GM21619 (cell line): Measurements from ENCODE around the gene CRELD2.

Experiments used
- ATAC-seq: cut with Tn5 transposase; IDR thresholded peaks from one replicate; pipeline ENCODE4 v1.9.1; 2021; ENCODE audit not compliant: unreplicated experiment

Gene CRELD2, protein sequence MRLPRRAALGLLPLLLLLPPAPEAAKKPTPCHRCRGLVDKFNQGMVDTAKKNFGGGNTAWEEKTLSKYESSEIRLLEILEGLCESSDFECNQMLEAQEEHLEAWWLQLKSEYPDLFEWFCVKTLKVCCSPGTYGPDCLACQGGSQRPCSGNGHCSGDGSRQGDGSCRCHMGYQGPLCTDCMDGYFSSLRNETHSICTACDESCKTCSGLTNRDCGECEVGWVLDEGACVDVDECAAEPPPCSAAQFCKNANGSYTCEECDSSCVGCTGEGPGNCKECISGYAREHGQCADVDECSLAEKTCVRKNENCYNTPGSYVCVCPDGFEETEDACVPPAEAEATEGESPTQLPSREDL

DNA sequence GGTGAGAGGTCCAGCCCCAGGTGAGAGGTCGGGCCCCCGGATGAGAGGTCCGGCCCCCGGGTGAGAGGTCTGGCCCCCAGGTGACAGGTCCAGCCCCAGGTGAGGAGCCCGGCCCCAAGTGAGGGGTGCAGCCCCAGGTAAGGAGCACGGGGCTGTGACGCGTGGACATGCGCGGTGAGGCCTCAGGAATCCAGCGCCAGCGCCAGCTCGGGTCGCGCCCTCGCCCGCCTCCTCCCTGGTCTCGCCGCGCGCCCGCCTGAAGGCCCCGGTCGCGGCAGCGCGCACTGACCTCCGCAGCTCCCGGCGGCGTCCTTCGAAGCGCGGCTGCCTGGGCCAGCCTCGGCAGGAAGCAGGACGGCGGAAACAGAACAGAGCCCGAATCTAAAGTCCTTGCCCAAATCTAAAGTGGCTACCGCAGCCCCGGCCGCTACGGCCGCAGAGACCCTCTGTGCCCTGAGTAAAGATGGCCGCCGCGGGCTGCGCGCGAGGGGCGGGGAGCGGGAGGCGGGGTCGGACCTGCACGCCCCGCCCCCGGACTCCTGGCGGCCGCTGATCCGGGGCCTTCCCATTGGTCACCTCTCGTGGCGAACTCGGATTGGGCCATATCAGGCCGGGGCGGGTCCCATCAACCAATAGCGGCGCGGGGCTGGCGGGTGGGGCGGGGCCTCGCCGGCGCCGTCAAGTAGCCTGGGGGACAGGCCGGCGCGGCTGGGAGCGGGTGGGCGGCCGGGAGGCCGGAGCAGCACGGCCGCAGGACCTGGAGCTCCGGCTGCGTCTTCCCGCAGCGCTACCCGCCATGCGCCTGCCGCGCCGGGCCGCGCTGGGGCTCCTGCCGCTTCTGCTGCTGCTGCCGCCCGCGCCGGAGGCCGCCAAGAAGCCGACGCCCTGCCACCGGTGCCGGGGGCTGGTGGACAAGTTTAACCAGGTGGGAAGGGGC, at the start of gene CRELD2, which contains the start of gene ALG12:
Gene CRELD2 (plus strand): TSS at position 661 of the 937 bp plus-strand sequence. CDS start 136 bp downstream, at position 797.
Gene ALG12 (minus strand): TSS at position 465 of the 937 bp plus-strand sequence. CDS start 4,673 bp downstream, outside the sequence.
- peak; percentile 85 for ATAC-seq

DNA sequence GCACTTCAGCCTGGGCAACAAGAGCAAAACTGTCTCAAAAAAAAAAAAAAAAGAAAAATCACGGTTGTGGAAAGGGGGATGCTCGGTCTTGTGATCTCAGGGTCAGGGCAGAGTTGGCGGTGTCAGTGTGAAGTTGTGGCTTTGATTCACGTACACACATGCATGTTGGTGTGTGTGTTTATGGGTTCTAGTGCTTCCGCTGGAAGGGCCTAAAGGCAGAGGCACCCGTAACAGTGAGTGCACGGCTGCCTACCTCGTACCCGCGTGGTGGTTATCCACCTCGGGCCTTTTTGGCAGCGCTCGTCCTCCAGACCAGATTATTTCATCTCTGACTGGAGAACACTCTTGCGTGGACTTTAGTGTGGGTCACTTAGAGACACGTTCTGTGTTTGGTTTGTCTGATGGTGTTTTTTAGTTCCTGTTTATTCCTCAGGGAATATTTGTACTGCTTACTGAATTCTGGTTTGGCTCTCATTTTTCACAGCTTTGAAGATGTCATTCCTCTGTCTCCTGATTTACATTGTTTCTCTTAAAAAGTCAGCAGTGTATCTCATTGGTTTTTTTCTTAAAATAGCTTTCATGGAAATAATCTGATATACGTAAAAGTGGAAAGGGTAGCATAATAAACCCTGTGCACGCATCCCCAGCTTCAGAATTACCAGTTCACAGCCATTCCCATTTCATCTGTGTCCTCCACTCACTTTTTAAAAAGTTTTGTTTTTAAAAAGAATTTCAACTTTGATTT, 49.2 kb upstream of the CRELD2 start:
- no peak for ATAC-seq

DNA sequence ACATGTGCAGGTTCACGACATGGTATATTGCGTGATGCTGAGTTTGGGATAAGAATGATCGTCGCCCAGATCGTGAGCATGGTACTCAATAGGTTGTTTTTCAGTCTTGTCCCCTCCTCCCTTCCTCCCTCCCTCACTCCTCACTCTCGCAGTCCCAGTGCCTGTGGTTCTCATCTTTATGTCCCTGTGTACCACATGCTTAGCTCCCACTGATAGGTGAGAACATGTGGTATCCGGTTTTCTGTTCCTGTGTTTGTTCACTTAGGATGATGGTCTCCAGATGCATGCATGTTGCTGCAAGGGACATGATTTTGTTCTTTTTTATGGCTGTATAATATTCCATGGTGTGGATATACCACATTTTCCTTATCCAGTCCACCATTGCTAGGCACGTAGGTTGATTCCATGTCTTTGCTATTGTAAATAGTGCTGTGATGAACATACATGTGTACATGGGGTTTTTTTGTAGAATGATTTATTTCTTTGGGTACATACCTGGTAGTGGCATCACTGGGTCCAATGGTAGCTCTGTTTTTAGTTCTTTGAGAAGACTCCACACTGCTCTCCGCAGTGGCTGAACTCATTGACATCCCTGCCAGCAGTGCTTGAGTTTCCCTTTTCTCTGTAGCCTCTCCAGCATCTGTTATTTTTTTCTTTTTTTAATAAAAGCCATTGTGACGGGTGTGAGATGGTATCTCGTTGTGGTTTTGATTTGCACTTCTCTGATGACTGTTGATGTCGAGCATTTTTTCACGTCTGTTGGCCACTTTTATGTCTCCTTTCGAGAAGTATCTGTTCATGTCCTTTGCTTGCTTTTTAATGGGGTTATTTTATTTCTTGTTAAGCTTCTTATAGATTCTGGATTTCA, 48.4 kb upstream of the CRELD2 start:
- ATAC-seq = no peak

DNA sequence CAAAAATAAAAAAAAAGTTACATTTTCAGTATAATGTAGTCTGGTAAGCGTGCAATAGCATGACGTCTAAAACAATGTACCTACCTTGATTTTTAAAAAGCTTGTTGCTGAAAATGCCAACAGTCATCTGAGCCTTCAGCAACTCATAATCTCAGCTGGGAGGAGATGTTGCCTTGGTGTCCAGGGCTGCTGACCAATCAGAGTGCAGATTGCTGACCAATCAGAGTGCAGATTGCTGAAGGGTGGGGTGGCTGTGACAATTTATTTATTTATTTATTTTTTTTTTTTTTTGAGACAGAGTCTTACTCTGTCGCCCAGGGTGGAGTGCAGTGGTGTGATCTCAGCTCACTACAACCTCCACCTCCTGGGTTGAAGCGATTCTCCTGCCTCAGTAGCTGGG, 47.0 kb upstream of the CRELD2 start:
- no peak for ATAC-seq

DNA sequence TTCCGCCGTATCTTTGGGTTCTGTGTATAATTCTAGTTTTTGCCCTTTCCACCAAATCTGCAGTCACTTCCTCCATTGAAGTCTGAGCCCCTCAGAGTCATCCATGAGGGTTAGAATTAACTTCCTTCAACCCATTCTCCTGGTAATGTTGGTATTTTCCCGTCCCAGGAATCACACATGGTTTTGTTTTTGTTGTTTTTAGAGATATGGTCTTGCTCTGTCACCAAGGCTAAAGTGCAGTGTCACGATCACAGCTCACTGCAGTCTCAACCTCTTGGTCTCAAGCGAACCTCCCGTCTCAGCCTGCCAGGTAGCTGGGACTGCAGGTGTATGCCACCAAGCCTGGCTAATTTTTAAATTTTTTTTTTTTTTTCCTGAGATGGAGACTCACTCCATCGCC, 46.1 kb upstream of the CRELD2 start:
- no peak for ATAC-seq

DNA sequence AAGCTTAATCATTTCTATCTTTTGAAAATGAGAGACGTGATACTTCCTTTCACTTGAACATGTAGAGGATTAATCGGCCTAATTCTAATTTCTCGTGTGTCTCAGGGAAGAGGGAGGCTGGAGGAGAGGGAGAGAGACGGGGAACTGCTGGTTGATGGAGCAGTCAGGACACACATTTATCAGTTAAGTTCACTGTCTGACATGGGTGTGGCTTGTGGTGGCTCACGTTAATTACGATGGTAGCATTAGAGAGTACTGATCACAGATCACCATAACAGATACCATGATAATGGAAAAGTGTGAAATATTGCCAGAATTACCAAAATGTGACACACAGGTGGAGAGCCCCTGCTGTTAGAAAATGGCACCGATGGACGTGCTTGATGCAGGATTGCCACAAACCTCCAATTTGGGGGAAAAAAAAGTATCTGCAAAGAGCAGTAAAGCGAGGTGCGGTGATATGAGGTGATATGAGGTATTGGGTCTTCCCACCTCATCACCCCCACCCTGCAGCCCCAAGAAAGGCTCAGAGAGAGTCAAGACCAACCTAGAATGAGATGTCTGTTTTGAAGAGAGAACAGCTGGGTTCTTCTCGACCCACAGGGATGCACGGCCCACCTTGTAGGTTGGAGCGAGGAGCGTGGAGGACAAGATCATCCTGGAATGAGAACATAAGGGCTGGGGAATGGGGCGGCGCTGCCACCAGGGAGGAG, 45.0 kb upstream of the CRELD2 start:
- ATAC-seq = no peak

DNA sequence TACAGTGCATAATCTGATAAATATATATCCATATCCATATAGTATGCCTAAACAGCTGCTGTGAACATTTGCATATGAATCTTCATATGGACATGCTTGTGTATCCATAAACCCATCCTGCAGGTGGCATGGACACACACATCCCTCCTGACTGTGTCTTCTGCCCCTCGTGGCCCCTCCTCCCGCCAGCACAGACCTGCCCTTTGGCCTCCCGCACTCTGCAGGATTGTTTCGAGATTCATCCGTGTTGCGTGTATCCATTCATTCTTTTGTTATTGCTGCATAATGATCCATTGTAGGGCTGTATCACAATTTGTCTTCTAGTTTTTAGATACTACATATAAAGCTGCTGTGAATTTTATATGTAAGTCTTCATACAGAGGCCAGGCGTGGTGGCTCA, 40.8 kb upstream of the CRELD2 start:
- ATAC-seq = no peak

DNA sequence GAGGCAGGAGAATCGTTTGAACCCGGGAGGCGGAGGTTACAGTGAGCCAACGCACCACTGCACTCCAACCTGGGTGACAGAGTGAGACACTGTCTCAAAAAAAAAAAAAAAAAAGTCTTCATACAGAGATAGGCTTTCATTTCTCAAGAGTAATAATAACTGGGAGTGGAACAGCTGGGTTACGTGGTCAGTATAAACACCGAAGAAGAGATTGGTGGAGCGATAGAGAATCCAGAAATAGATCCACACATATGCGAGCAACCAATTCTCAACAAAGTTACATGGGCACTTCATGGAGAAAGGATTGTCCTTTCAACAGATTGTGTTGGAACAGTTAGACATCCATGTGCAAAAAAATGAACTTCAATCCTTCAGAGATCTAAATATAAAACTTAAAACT, 40.2 kb upstream of the CRELD2 start:
- ATAC-seq = no peak

DNA sequence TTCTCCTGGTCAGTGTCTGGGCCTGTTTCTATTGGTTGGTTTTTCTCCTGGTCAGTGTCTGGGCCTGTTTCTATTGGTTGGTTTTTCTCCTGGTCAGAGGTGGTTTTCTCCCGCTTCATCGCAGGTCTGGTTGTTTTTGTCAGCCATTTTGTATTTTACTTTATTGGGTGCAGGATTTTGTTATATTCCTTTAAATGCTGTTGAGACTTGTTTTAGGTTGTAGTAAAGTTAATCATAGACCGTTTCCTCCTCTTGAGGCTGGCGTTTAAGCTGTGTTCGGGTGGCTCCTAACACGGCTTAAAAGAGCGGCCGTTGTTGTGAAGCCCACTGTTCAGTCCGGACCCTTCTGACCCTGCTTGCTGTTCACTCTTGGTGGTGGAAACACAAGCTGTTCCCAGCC, 38.6 kb upstream of the CRELD2 start:
- ATAC-seq = no peak

DNA sequence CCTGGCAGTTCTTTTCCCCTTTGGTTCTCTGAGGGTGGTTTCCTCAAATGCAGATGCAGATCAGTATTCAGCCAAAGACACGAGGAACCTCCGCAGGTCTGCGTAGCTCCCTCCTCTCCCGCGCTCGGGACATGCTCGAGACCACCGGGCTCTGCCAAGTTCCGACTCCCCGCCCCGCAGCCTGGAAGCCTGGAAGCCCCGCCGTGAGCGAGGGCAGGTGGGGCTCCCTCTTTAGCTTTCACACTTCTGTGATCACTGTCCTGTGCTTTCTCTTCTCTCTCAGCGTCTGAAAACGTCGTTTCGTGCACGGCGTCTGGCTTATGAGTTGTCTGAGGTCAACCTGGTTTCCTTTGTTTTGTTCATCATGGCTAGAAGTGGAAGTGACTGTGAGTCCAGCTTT, 38.2 kb upstream of the CRELD2 start:
- ATAC-seq = no peak

DNA sequence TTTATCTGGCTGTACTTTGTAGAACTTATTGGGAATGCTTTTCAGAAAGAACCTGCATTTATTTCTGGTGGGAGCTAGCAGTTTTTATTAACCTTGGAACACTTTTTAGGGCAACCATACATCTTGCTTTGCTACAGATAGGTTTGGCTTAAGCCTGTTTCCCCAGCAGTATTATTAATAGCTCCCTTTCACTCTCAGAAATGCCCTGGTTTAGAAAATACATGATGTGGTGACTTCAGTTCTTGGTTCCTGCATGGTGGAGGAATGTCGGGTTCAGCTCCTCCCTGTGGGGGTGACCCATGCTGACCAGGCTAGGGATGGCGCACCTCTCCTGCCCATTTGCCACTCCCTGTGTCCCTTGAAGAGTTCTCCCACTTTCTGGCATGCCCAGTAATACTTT, 36.6 kb upstream of the CRELD2 start:
- ATAC-seq = no peak

DNA sequence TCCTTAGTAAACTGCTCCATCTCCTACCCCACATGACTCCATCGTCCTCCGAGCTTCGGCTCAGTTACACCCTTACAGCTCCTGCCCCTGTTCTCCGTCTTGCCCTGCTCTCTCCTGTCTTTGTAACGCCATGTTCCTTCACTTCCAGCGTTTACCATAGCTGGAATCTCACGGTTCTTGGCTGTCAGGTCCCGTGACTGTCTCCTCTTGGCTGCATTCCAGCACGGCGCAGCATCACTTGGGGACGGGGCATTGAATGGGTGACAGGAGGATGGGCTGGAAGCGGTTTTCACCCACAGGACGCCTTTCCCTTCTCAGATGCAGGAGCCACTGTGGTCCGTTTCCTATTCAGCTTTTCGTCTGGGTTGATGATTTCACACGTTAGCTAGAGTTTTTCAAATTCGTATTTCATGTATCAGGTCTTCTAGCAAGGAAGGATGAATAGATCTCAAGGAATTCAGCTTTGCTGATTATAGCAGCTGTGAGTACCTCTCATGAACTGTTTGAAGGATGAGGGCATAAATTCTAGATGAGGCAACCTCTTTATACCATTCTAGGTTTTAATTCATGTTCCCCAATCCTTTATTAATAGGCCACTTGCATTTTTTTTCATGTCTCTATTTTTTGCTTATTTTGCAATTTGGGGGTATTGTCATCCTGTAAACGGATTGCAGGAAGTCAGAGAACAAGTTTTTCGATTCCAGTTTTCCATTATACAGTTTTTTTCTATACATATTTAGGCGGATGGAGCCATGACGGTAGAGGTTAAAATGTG, 35.7 kb upstream of the CRELD2 start:
- ATAC-seq = no peak

DNA sequence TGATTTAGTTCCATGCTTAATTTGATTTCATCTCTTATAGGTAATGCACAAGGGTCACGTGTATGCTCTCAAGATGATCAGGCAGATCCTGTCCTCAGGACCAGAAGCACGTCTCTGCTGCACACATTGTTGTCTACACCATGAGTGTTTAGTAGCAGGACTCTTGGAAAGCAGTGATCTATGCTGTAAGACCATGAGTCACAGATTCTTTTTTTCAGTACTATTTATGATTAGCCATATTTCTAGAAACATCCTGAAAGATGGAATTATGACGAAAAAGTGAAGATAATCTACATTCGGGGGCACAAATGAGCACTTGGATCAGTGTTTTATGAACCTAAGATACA, 35.2 kb upstream of the CRELD2 start:
- ATAC-seq = no peak

DNA sequence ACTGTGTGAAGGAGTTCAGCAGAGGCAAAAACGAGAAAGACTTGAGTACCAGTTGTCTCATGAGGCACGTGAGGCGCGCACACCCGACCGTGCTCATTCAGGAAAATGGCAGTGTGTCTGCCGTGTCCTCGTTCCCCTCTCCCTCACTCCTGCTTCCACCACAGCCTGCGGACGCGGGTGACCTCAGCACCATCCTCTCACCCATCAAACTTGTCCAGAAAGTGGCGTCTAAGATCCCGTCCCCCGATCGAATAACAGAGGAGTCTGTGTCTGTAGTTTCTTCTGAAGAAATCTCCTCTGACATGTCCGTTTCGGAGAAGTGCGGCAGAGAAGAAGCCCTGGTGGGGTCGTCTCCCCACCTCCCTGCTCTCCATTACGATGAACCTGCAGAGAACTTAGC, 34.4 kb upstream of the CRELD2 start:
- ATAC-seq = no peak

DNA sequence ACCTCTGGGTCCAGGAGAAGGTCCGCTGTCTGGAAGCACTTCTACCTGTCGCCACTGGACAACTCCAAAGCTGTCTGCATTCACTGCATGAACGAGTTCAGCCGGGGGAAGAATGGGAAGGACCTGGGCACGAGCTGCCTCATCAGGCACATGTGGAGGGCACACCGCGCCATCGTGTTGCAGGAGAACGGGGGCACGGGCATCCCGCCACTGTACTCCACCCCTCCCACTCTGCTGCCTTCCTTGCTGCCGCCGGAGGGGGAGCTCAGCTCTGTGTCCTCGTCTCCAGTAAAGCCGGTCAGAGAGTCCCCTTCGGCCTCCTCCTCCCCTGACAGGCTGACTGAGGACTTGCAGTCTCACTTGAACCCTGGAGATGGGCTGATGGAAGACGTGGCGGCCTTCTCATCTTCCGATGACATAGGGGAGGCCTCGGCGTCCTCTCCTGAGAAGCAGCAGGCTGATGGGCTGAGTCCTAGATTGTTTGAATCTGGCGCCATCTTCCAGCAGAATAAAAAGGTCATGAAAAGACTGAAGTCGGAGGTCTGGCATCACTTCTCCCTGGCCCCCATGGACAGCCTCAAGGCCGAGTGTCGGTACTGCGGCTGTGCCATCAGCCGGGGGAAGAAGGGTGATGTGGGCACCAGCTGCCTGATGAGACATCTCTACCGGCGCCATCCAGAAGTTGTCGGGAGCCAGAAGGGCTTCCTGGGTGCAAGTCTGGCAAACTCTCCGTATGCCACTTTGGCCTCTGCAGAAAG, 33.8 kb upstream of the CRELD2 start:
- ATAC-seq = no peak

DNA sequence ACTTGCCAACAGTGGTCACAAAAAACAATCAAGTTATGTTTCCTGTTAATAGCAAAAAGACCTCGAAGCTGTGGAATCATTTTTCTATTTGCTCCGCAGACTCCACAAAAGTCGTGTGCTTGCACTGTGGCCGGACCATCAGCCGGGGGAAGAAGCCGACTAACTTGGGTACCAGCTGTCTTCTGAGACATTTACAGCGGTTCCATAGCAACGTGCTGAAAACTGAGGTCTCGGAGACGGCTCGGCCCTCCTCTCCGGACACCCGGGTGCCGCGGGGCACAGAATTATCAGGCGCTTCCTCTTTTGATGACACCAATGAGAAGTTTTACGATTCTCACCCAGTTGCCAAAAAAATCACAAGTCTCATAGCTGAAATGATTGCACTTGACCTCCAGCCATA, 33.2 kb upstream of the CRELD2 start:
- ATAC-seq = no peak

DNA sequence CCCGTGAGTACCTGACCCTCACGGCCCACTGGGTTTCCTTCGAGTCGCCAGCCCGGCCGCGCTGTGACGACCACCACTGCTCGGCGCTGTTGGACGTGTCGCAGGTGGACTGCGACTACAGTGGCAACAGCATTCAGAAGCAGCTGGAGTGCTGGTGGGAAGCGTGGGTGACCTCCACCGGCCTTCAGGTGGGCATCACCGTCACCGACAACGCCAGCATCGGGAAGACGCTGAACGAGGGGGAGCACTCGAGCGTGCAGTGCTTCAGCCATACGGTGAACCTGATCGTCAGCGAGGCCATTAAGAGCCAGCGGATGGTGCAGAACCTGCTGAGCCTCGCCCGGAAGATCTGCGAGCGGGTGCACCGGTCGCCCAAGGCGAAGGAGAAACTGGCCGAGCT, 32.6 kb upstream of the CRELD2 start:
- ATAC-seq = no peak

DNA sequence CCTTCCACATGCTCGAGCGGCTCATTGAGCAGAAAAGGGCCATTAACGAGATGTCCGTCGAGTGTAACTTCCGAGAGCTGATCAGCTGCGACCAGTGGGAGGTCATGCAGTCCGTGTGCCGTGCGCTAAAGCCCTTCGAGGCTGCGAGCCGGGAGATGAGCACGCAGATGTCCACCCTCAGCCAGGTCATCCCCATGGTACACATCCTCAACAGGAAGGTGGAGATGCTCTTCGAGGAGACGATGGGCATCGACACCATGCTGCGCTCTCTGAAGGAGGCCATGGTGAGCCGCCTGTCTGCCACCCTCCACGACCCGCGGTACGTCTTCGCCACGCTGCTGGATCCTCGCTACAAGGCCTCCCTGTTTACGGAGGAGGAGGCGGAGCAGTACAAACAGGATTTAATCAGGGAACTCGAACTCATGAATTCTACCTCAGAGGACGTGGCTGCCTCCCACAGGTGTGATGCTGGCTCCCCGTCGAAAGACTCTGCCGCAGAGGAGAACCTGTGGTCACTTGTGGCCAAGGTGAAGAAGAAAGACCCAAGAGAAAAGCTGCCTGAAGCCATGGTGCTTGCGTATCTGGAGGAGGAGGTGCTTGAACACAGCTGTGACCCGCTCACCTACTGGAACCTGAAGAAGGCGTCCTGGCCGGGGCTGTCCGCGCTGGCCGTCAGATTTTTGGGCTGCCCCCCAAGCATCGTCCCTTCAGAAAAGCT, 31.9 kb upstream of the CRELD2 start:
- ATAC-seq = no peak
